Measurements from ENCODE around the gene SLA2.
A peak's percentile ranks its signal among the peaks of the same experiment; 100 is the strongest.
"Not testable (repeated sequence)": the region's sequence is repeated elsewhere in the genome, so short reads cannot be mapped to it uniquely, and the experiment has no call there.

The SLA2 gene, protein sequence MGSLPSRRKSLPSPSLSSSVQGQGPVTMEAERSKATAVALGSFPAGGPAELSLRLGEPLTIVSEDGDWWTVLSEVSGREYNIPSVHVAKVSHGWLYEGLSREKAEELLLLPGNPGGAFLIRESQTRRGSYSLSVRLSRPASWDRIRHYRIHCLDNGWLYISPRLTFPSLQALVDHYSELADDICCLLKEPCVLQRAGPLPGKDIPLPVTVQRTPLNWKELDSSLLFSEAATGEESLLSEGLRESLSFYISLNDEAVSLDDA

DNA sequence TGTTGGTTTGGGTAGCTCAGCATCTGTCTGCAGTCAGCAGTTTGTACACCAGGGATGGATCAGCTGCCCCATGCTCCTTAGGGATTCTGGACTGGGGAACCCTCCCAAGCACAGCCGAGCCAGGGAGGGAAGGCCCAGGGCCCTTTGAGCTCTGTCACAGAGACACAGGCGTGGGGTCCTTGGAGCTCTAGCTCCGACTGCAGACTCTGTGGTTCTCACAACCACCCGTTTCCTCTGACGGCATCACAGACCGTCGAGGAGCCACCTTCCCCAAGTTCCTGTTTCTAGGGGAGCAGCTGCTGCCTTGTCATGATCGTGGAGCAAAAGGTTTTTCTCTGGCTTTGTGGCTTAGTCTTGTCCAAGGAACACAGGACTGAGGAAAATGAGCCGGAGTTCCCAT is at the start of gene SLA2:
Gene SLA2, minus strand, starts transcription at position 199 of the 400 bp plus-strand sequence. CDS start 4,861 bp downstream, outside the sequence.
- DNase-seq (ENCODE audit: low read depth in 3 of 3), result peak in 1 of 3 donors; percentile 47

DNA sequence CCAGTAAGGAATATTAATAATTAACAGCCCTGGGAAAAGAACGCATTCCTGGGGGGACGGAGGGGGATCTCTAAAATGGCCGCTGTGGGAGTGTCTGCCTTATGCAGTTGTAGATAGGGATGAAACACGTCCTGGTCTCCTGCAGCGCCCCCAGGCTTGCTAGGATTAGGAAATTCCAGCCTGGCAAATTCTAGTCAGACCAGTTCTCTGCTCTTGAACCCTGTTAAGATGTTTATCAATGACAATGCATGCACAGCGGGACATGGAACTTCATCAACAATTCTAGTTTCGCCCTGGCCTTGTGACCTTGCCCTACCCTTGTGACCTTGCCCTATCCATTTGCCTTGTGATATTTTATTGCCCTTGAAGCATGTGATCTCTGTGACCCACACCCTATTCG is 49.5 kb upstream of the SLA2 start:
- DNase-seq (ENCODE audit: low read depth in 3 of 3), result not testable (repeated sequence)

DNA sequence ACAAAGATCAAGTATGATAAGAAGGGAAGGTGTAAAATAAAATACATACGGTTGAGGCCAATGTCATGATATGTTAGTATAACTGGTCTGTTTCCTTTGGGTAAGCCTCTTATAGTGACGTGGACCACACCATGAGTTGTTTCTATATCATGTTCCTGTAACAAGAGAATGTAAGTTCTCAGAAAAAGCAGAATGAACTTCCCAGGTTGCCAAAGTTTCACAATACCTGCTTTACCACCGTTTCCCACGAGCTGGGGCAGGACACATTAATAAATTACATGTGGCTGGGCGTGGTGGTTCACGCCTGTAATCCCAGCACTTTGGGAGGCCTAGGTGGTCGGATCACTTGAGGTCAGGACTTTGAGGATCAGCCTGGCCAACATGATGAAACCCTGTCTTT is 42.6 kb upstream of the SLA2 start:
- DNase-seq (ENCODE audit: low read depth in 3 of 3), result no peak

DNA sequence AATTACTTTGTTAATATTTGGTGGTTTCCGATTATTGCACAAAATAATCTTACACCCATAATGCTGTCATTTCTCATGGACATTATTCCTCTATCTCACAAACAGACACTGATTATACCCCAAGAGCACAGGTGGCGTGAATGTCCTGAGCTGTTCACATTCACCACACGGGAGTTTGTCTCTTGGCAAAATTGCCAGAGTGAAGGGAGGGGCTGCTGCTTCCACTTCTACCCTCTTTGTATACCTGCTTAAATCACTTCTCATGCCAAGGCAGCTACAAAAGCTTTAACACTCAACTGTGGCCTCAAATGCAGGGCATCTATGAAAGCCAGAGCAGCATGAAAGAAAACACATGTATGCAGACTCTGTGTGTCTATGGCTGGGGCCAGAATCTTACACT is 41.9 kb upstream of the SLA2 start:
- no peak for DNase-seq (ENCODE audit: low read depth in 3 of 3)

DNA sequence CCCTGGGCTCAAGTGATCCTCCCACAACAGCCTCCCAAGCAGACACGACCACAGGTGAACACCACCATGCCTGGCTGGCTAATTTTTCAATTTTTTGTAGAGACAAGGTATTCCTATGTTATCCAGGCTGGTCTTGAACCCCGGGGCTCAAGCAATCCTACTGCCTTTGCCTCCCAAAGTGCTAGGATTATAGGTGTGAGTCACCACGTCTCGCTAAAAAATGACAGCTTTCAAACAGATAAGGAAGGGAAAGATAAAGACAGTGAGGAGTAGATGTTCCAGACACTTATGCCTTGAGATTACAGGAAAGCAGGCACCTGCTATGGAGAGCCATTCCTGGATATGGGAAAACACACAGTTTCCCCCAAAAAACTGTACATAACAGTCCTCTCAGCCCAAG is 40.9 kb upstream of the SLA2 start:
- DNase-seq (ENCODE audit: low read depth in 3 of 3), result no peak

DNA sequence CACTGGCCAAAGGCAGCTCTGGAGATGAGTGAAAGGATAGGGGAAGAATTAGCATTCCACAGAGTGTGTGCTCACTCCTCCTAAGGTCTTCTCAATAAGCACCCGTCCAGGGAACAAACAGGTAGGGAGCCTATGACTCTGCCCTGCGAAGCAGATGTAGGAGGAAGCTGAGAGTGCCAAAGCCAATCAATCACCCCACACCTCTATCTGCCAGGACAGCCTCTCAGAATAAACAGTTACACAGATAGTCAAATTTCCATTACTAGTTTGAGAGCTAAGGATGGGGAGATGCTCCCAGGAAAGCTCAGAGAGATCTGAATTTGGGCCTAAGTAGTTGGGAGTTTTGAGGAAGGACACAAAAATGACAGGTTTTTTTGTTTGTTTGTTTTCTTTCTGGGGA is 40.5 kb upstream of the SLA2 start:
- DNase-seq (ENCODE audit: low read depth in 3 of 3), result no peak

DNA sequence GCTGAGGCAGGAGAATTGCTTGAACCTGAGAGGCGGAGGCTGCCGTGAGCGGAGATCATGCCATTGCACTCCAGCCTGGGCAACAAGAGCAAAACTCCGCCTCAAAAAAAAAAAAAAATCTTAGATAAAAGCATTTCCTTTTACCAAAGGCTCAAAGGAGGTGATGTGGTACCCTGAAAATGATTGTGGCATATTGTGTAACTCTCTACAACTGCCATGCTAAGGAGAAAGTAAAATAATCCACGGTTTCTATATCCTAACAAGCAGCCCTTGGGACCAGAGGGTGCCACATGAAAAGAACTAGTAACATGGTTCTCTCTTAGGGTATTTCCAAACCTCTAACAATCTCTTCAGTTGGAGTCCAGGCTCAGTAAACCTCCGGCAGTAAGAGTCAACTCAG is 38.8 kb upstream of the SLA2 start:
- DNase-seq (ENCODE audit: low read depth in 3 of 3), result no peak

DNA sequence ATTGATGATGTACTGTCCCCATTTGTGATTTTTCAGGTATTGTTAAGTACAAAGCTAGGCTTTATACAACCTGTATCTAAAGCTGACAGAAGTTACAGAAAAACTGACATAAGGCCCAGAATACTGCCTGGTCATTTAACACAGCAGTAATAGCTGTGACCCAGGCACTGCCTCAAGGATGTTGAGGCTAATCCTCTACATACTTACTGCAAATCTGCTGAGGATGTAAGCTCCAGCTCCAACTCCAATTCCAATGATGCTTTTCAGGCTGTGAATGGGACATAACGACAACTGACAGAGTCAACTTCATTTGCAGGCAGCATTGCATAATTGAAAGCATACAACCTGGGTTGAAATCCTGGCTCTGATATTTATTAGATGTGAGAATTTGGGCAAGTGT is 36.3 kb upstream of the SLA2 start:
- no peak for DNase-seq (ENCODE audit: low read depth in 3 of 3)

DNA sequence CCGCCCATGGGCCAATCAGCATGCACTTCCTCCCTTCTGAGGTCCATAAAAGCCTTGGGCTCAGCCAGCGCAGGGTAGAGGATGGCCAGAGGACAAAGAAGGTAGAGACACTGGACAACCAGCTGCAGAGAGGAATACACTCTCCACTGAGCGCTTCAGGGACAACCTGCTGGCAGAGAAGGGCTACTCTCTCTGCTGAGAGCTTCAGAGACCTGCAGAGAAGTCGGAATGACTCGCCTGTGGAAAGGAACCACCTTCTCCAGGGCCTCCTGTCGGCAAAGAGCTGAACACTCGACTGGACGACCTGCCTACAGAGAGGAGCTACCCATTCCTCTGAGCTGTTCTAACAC is 31.4 kb upstream of the SLA2 start:
- no peak for DNase-seq (ENCODE audit: low read depth in 3 of 3)

DNA sequence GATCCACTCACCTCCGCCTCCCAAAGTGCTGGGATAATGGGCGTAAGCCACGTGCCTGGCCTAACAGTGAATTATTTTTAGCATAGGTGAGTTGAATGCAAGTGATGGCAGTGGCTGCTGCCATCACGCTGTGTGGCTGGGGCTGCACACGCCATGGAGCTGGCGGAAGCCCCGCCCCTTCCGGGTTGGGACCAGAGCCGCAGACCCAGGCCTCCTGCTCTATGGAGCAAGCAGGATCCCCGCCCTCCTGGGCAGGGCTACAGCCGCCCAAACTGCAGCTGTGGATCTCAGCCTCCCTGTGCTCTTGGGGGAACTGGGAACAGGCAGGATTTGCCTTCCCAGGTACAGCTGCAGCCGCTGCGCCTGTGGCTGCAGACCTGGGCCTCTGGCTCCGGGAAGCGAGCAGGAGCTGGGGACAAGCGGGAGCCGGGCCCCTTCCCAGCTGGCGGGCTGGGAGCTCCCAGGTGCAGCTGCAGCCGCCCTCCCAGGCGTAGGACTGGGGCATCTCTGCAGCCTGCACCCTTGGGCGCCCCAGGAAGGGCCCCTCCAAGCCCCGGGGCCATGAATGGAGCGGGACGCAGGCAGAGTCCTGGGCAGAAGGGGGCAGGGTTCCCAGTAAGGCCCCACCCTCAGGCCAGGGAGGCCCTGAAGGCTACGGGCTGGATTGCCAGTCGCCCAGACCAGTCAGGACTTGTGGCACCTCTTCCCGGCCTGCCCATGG is 30.9 kb upstream of the SLA2 start:
- no peak for DNase-seq (ENCODE audit: low read depth in 3 of 3)

DNA sequence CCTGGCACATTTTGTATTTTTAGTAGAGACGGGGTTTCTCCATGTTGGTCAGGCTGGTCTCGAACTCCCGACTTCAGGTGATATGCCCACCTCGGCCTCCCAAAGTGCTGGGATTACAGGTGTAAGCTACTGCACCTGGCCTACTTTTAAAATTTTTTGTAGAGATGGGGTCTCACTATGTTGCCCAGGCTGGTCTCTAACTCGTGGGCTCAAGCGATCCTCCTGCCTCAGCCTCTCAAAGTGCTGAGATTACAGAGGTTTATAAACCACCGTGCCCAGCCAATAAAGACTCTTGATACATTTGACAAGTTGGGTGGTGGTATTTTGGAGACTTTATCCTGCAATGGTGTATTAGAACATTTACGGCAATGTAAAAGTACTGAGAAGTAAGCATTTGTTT is 29.5 kb upstream of the SLA2 start:
- not testable (repeated sequence) for DNase-seq (ENCODE audit: low read depth in 3 of 3)

DNA sequence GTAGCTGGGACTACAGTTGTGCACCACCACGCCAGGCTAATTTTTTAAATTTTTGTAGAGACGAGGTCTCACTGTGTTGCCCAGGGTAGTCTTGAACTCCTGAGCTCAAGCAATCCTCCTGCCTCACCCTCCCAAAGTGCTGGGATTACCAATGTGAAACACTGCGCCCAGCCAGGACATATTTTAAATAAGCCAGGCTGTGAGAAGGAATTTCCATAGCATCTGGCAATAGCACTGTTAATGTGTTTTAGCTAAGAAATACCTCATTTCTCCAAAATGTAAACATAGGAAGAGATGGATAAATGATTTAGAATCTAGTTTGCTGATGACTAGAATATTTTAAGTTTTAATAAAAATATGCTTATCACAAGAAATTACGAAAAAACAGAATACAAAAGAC is 27.0 kb upstream of the SLA2 start:
- no peak for DNase-seq (ENCODE audit: low read depth in 3 of 3)

DNA sequence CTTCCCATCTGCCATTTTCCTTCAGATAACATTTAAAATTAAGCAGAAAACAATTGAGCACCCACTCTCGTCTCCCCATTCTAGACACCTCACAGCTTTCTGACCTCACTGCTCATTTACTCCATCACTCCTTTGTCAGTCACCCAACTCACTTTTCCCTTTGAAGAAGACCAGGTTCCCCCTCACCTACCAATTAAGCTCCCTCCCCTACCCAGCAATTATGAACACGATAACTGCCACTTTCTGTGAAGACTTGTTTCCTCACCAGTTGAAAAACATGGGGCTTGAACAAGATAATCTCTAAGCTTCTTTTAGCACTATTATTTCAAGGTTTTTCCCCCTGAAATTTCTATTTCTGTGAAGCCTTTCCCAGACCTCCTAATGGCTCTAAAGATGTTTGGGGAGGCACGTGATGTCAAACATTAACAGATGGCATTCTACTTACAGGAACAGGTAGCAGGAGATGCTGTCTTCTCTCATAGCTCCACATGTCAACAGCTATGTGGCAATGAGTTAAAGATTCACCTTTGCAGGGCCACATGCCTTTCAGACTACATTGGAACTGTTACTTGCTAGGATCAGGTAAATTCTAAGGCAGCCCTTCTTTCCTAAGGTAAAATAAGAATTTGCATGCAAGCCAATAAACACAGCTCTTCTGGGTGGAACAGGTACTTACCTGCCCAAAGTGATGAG is 24.8 kb upstream of the SLA2 start:
- no peak for DNase-seq (ENCODE audit: low read depth in 3 of 3)

DNA sequence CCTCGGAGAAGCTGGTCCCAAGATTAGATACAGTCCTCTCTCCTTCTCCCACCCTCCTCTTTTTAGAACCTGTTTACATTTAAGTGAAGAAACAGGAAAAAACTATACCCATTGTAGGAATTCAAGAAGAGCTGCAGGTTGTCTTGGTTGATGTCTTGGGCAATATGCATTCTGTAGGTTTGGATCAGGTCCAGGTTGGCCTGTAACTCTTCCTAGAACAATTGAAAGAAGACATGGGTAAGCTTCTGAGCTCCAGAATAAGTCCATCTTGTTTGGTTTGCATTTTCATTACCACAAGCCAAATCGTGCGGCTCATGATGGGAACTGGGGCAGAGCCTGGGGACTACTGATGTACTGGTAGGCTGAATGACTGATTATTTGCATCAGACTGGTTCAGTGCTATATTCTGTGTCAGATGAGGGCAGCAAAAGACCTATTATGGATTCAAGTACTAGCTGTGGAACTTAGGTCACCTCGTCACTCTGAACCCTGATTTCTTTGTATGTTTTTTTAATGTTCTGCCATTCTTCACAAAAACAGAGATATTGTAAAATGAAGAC is 20.3 kb upstream of the SLA2 start:
- no peak for DNase-seq (ENCODE audit: low read depth in 3 of 3)

DNA sequence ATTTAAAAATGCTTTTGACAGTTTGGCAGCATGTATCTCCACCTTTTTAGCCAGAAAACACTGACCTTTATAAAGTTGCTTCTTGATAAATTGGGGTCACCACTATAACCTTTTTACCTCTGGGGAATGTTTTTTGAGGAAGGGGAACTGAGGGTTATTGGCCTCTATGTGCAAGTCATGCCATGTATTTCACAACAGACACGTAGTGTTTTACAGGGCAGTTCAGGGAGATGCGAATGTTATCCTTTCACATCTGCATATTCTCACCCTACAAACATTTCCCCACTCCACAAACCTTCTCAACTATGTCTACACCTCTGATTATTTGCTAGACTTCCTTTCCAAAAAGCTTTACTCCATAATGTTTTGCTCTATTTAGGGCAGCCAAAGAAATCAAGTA is 17.0 kb upstream of the SLA2 start:
- DNase-seq (ENCODE audit: low read depth in 3 of 3), result no peak

DNA sequence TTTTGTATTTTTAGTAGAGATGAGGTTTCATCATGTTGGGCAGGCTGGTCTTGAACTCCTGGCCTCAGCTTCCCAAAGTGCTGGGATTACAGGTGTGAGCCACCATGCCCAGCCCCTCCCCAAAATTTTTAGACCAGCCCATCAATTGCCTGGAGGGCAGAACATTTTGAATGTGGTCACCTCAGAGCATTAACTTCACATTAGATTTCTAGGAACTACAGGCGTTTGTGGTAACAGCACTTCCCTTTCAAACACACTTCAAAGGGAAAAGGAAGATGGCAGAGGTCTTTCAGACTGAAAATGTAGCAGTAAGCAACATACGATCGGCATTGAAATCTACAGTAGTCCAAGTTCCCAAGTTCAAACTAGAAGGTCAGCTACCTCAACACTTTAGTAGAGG is 12.3 kb upstream of the SLA2 start:
- no peak for DNase-seq (ENCODE audit: low read depth in 3 of 3)

DNA sequence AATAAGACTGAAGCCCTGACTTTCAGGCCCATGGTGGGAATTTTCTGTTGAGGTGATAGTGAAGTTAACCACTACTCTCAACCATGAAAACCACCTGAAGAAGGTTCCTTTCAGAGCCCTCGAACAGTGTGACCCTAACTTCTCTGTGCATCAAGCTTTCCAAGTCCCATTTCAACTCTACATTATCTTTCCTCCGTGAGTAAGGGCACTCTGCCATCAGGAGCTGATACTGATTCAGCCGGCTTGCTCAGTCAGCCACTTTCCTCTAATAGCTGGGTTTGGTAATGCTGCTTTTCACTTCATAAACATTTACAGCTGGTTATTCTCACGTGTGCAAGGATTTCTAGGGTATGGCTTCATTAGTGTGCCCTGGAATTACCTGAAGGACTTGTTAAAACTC is 10.7 kb upstream of the SLA2 start:
- DNase-seq (ENCODE audit: low read depth in 3 of 3), result no peak

DNA sequence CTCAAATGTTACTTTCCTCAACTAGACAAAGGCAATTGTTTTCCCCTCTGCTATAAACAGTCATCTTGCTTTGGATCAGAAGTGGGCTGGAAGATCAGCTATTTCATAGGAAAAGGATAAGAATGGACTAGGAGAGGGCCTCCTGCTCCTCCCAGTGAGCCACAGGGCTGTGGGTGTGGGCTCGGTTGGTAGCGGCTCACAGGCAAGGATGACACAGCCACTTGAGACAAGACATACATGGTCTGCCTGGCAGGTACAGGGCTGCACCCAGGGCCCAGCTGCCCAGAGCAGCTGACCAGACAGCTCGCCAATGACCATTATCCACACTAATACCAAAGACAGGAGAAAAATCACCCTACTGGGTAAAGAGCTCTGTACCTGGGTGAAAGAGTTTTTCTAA is 9.0 kb upstream of the SLA2 start:
- no peak for DNase-seq (ENCODE audit: low read depth in 3 of 3)

DNA sequence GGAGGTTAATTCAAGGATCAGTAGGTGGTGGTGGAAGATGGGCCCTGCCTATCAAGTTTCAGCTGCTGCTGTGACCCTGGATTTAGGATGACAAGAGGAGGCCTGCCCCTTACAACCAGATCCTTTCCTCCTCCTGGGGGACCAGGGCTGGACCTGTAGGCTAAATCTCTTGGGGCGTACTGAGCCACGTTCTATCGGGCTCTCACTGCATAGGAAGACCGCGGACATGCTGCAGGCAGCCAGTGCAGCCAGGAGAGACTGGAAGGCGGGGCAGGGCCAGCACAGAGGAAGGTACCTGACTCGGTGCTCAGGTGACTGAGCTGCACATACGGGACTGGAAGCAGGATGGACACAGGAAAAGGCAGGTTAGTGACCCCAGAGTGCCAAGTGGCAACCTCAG is 8.5 kb upstream of the SLA2 start:
- DNase-seq (ENCODE audit: low read depth in 3 of 3), result no peak

DNA sequence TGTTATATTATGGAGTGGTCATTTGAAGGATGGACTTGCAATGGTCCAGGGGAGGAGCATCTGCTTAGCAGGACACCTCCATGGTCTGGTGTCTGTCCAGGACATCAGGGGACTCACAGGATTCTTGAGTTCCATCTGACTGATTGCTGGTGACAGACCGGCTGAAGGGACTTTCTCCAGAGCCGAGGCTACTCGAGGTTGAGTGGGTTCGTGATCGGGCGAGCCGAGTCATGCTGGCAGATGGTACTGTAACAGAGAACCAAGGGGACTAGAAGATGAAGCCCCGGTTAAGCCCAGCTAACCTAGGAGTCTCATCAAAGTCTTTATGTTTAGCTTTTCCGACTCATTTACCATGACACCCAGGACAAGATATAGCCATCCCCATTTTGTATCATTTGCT is 7.5 kb upstream of the SLA2 start:
- DNase-seq (ENCODE audit: low read depth in 3 of 3), result no peak

DNA sequence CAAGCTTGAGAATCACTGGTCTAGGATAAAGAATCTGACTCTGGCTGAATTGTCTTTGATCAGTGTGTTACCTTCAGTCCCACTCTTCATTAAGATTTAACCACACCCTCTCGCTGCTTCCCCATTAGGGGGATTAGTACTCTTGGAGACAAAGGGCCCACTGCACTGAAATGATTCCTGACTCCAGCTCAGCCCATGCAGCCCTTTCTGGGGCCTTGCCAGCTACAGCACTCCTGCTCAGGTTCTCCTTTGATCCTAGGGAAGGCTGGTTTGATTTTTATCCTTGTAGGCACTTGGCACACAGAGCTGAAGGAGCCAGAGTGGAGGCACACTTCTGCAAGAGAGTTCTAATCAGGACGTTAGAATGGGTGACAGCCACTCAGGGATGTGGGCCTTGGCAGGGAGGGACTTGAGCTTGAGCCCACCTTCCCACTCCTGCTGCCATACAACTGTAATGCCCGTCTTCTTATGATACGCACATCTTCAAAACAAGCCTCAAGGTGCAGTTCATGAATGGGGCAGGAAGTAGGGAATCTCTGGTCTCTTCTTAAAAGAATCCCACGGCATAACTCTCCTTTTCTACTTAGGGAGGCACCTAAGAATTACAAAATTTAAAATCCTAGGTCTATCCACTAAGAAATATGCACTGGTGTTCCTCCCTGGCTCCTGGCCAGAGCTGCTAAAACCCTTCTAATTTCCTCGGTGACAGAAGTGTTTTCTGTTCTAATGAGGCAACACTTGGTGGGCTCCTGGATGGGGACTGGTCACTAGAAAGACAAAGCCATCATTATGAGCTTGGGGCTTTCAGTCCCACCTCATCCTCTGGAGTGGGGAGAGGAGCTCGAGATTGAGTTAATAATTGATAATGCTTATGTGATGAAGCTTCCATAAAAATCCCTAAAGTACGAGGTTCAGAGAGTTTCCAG is 1.5 kb upstream of the SLA2 start:
- DNase-seq (ENCODE audit: low read depth in 3 of 3), result no peak

DNA sequence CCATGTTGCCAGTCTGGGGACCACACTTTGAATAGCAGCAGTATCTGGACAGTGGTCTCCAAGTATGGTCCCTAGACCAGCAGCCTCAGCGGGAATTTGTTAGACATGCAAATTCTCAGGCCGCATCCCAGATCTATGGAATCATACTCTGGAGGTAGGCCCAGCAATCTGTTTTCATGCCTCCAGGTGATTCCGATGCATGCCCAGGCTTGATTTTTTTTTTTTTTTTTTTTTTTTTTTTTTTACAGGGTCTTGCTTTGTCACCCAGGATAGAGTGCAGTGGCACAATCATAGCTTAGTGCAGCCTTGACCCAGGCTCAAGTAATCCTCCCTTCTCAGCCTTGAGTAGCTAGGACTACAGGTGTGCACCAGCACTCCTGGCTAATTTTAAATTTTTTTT is 682 bp upstream of the SLA2 start:
- no peak for DNase-seq (ENCODE audit: low read depth in 3 of 3)

Data from stimulated activated CD4-positive, alpha-beta T cell treated with anti-CD3 and anti-CD28 coated beads, TNF-alpha, amount 100 ng/mL, for 48 hours (primary cell).